Globus pallidus (tissue), 1 donor: ENCODE measurements around the gene DDX1.

Experiments
- DNase-seq: peaks from one replicate; pipeline ENCODE4 v3.0.0-alpha.2; 2015; ENCODE audit warnings: low spot score

Gene DDX1

DNA sequence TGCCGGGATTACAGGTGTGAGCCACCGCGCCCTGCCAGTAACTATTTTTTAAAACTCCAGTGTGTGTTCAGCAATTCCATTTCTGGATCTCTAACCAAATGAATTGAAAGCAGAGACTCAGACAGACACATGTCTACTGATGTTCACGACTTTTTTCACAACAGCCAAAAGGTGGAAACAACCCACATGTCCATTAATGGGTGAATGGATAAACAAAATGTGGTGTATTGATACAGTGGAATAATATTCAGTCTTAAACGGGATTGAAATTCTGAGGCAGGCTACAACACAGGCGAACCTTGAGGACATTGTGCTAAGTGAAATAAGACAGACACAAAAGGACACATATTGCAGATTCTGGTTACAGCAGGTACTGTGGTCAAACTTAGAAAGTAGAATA, 55.0 kb downstream of the DDX1 start:
- no peak for DNase-seq

DNA sequence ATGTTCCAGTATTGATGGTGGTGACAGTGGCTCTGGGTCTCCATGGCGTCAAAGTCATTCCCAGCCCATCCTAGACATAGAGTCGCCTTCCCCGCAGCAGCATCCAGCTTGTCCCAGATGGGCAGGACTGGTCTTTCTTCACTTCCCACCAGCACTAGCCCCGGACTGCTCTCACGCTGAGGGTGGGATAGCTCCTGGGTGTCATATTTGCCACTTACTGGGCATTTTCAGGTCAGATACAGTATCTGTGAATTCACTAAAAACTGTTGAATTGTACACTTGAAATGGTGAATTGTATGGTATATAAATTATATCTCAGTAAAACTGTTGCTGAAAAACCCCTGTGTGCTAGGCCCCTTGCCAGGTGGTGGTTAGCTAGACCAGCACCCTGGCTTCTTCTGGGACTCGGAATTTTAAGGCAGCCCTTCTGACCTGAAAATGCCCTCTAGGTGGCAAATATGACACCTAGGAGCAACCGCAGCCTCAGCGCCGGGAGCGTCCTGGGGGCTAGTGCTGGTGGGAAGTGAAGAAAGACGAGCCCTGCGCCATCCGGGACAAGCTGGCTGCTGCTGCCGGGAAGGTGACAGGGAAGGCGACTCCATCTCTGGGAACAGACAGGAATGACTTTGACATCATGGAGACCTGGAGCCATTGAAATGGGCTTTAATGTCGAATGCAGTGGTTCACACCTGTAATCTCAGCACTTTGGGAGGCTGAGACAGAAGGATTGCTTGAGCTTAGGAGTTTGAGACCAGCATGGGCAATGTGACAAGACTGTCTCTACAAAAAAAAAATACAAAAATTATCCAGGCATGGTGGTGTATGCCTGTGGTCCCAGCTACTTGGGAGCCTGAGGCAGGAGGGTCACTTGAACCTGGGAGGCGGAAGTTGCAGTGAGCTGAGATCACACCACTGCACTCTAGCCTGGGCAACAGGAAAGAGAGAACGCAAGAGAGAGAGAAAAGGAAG, 56.2 kb downstream of the DDX1 start:
- DNase-seq, result no peak

DNA sequence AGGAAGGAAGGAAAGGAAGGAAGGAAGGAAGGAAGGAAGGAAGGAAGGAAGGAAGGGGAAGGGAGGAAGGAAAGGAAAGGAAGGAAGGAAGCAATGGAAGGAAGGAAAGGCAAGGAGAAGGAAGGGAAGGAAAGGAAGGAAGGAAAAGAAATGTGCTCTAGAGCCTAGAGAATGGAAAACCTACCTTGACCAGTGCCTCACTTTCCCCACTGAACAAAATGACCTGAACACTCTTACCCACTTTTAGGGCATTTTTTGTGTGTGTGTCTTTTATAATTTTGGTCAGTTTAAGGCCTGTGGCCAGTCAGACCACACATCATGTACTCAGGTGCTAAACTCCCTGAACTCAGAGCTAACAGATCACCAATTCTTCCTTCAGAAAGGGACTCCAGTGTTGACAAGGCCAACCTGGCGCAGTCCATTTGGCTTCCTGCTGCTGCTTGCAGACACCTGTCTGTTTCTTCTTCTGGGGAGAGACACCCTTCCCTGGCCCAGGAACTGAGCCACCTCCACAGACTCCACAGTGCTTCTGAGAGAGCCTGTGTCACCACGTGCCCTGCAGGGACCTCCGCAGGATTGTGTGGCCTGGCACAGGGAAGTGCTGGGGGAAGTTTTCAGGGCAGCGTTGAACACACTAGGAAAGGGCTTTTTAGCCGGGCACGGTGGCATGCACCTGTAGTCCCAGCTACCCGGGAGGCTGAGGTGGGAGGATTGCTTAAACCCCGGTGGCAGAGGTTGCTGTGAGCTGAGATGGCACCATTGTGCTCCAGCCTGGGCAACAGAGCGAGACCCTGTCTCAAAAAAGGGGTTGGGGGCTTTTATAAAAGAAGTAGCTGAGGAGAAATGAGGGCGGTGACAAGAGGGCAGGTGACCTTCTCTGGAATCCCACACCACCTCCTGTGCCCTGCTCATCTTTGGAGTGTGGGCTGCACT, 57.2 kb downstream of the DDX1 start:
- DNase-seq, result no peak

DNA sequence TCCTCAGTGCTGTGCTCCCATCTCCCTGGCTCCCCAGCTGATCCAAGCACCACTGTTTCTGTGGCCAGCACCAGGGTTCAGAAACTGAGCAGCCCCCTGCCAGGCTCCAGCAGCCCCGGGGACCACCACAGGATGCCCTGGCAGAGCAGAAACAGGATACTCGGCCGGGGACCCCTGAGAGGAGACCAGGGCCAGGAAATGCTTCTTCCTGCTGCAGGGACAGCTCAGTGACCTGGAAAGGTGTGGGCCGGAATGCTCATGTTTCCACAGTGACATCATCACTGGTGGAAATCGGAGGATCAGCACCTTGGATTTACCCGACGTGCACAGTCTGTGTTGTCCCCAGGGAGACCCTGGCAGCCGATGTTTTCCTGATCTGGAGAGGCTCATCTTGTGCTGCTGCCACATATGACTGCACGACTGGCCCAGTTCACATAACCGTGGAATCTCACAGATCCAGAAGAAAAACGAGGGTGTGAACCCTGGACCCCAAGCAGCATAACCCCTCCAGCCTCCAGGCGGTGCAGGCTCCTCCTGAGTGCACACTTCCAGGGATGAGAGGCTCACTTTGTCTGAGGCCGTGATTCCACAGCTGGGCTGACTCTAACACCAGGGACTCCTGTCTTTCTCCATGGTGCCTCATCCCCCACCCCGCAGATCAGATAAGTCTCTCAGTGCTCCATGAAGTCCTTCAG, 58.0 kb downstream of the DDX1 start:
- DNase-seq, result no peak

DNA sequence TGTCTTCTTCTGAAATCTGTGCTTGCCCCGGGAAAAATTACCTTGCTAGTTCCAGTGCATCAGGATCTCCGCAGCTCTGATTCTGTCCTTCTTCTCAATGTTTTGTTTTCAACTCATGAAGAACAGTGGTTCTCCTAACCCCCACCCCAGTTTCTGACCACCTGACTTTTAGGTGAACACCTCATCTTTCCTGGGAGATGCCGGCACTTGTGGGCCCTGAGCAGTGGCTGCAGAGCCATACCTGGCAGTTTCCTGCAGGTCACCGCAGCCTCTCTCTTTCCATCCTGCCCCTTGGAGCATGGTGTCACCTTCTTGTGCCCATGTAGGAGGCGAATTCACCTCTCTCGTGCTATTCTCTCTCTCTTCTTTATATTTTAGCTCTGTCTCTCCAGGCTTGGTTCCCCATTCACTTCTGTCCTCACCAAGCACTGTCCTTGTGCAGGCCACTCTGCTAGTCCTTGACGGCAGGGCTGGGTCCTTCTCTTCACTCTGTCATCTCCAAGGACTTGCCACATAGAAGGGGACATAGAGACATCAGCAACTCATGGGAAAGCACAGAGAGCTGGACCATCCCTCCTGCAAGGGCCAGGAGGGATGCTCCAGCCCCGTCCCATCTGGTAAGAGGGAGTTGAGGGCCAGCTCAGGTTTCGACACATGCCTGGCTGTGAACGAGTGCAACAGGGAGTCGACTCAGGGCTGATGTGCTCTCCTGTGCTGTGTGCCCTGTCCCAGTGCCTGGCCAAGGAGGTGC, 59.1 kb downstream of the DDX1 start:
- no peak for DNase-seq

DNA sequence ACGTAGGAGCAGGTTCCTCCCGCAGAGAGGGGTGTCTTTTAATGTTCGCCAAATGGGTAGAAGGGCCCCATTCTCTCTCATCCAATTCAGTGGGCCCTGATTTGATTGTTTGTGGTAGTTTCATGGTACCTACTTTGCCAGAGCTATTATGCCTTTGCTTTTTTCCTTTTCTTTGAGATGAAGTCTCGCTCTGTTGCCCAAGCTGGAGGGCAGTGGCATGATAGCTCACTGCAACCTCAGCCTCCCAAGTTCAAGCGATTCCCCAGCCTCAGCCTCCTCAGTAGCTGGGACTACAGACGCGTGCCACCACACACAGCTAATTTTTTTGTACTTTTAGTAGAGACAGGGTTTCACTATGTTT, 59.7 kb downstream of the DDX1 start:
- no peak for DNase-seq

DNA sequence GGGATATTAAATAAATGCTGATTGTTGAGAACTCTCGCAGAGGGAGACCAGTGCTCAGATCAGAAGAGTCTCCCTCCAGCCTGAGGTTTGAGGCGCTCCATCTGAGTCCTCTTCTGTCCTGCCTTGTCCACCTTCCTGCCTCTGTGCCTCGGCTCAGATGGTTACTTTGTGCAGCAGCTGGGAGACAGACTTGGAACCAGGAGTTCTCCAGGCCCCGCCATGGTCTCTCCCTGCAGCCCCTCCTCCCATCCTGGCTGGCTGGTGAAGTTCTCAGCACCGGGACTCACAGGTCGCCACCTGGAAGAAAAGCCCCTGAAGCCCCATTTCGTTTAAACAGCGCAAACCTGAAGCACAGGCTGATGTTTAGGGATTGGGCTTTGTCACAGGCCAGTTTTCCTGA, 60.6 kb downstream of the DDX1 start:
- no peak for DNase-seq

DNA sequence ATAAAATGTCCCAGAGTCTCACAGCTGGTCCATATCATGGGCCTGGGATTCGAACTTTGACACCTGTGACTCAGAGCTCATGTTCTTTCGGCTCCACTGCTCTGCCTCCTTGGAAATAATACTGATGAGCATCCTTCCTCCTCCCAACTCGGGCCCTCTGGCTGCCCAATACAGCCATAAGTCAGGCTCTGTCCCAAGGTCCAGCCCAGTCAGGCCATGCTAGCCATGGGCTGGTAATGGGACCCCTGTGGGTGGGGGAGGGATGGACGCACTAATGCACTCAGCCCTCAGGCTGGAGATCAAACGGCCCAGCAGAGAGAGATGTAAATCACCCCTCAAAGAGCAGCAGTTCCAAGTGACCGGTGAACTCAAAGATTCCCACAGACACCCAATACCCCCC, 61.1 kb downstream of the DDX1 start:
- no peak for DNase-seq

DNA sequence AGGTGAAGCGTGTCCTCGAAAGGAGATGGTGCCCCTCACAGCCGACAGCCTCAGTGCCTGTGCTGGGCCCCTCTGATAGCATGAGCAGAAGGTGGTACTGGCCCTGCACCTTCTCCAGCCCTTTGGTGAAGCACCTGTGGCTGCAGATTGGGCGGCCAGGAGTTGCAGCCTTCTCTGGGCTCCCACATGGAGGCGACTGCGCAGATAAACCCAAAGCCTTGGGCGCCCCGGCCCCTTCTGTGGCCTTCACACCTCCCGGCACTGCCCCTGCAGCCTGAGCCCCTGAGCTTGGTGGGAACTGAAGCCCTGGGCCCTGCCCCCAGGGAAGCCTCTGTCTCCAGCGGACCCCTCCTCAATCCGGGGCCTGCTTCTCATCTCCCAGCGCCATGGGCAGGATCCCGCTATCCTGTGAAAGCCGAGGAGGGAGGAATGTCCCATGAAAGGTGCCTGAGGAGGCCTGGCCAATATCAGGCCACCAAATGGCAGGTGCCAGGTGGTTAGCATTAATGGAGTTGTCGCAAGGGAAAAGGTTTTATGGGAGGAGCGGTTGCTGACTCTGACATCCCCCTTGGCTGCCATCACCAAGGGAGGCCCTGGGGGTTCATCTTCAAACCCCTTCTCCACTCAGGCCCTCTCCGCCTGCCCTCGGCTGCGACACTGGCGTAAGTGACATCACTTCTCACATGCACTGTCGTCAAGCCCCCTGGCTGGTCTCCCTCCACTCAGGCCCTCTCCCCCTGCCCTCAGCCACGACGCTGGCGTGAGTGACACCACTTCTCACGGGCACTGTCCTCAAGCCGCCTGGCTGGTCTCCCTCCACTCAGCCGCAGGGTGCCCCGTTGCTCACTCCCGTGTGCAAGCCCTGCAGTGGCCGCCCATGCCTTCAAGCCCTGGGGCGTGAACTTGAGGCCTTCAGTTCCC, 62.4 kb downstream of the DDX1 start:
- DNase-seq, result no peak

GRCh38 chr2:15654727-15655073, 63.0 kb downstream of the DDX1 start:
- no peak for DNase-seq

DNA sequence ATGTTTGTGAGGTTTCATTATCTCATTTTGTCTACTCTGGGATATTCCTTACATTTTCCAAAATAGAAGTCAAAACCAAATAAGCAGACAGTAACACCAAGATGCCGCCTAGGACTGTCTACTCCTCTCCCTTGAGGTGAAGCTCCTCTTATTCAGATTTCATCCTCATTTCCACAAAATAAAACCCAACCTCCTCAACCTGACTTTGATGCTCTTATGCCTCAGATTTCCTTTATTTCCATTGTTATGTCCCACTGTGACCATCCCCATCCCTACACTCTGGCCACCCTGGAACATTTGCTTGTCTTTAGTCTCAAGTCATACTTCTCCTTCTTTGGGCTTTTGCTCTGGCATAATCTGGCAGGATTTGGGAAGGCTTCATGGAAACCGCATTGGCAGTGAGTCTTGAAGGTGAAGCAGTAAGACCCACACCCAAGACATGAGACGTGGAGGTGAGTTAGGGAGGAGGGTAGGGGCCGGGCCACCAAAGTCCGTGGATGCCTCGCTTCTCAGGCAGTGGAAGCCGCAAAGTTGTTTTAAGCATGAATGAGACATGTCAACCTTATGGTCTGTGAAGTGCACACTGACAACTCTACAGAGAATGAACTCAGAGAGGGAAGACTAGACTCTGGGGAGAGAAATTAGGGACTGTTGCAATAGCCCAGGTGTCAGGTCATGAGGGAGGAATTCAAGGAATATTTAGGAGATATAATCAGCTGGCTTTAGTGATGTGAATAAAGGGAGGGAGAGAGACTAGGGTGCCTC, 63.6 kb downstream of the DDX1 start:
- DNase-seq, result no peak

DNA sequence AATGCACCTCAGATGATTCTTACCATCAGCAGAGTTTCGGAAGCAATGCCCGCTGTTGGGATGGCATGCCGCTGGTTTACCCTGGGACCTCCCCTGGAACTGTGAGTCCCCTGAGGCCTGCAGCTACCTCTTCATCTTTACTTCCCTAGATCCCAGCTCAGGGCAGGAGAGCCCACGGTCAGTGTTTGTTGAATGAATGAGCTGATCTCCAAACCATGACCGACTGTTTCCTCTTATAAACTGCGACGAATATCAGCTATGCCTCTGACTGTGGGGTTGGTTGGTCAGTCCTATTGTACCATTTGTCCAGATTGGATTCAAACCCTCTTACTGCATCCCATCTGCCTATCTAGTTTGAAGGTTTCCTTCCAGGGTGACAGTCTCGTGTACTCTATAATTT, 64.4 kb downstream of the DDX1 start:
- DNase-seq, result no peak

- no peak for DNase-seq
These were observed 66.1 kb downstream of the DDX1 start for GRCh38 chr2:15657759-15658158.

- no peak for DNase-seq
These were observed 67.2 kb downstream of the DDX1 start for GRCh38 chr2:15658911-15659310.

- no peak for DNase-seq
These were observed 69.0 kb downstream of the DDX1 start for GRCh38 chr2:15660491-15661294.

GRCh38 chr2:15661295-15661569, 69.6 kb downstream of the DDX1 start:
- no peak for DNase-seq

- DNase-seq, result no peak
These were observed 70.4 kb downstream of the DDX1 start for GRCh38 chr2:15662026-15662425.

DNA sequence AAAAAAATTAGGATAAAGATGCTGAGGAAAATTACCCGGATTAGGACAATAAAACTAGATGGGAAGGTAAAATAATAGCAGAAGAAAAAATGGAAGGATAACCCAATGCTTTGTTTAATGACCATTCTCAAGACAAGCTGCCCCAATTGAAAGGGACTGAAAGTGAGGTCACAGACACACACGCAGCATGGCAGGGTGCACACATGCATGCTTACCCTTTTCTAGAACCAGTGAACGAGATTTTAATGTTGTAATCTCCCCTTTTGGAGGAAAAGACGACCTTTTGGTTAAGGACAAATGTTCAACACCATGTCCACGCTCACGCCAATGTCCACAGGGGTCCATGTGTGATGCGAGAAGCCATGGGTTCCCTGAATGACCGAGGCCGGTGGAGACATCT, 70.9 kb downstream of the DDX1 start:
- no peak for DNase-seq

- DNase-seq, result no peak
These were observed 72.1 kb downstream of the DDX1 start for GRCh38 chr2:15663802-15664201.
